HCT116 (cell line): ENCODE measurements around the gene DCLRE1C. TPM values are rescaled to one million over a fixed set of nuclear protein-coding genes. Genes with fewer than 3 reads are reported as not detected.
A peak's percentile ranks its signal among the peaks of the same experiment; 100 is the strongest.

Source experiments
- ATAC-seq: fragments of 200-7000 bp; cut with Tn5 transposase; 2 replicates; pipeline ENCODE4 v1.9.1; 2020; ENCODE audit warnings: mild to moderate bottlenecking, moderate library complexity
- BruUV-seq: library from RNA; stranded (reverse); fragments of 400-500 nt; replicated peaks from 2 replicates; lab custom pipeline; 2021; lab: Mats Ljungman, UMichigan
- CTCF ChIA-PET: fragments of 300-600 bp; sonication (Branson Sonifier 250); formaldehyde crosslinking; loops from one replicate; lab custom pipeline; 2021; ENCODE audit warnings: antibody characterized with exemption; lab: Charles Lee
- POLR2A ChIA-PET: fragments of 300-600, 350-600 bp; sonication (Branson Sonifier 250); formaldehyde crosslinking; loops from one replicate; lab custom pipeline; 2021; ENCODE audit warnings: antibody characterized with exemption; lab: Charles Lee
- RAD21 ChIA-PET, 2 experiments: fragments of 300-600 bp; sonication (Branson Sonifier 250); formaldehyde crosslinking; loops; one replicate each; lab custom pipeline; 2023; ENCODE audit warnings: low total read pairs in 2 of 2; ENCODE audit not compliant: uncharacterized antibody in 2 of 2, unreplicated experiment in 2 of 2, low non-redundant PET in 1 of 2; lab: Charles Lee
- DNase-seq: peaks from one replicate; pipeline ENCODE4 v3.0.0-alpha.2; 2010; ENCODE audit warnings: low read depth, low spot score
- H2AFZ ChIP-seq: fragments of 200-600 bp; shearing (Covaris generic), sonication (generic); 2 replicates; pipeline ENCODE4 v1.6.1; 2017; ENCODE audit warnings: low read depth, mixed run types, mixed read lengths, antibody characterized with exemption, low read length; ENCODE audit not compliant: poor library complexity, severe bottlenecking
- H3K27ac ChIP-seq: 2 replicates; pipeline ENCODE4 v1.5.1; 2012; ENCODE audit warnings: low read depth, low read length
- H3K27me3 ChIP-seq: fragments of 200-600 bp; sonication (generic); 2 replicates; pipeline ENCODE4 v1.6.1; 2016; ENCODE audit warnings: mixed run types, low read length, mixed read lengths; ENCODE audit not compliant: insufficient read depth
- H3K36me3 ChIP-seq, 2 experiments: fragments of 200-500 bp in 1 of 2; fragments of 200-600 bp in 1 of 2; sonication (Bioruptor generic) in 1 of 2; sonication (generic) in 1 of 2; 2 replicates each; pipeline versions ENCODE4 v1.5.1 to v1.6.1; 2014 to 2016; ENCODE audit warnings: low read length in 2 of 2, inconsistent platforms in 1 of 2, mixed read lengths in 1 of 2, mixed run types in 1 of 2; ENCODE audit not compliant: insufficient read depth in 2 of 2, control insufficient read depth in 1 of 2
- H3K4me1 ChIP-seq, 2 experiments: fragments of 200-600 bp in 1 of 2; sonication (generic) in 1 of 2; 2 replicates each; pipeline versions ENCODE4 v1.5.1 to v1.6.1; 2012 to 2017; ENCODE audit warnings: low read length in 2 of 2, inconsistent platforms in 1 of 2, mild to moderate bottlenecking in 1 of 2, mixed read lengths in 1 of 2, mixed run types in 1 of 2, moderate library complexity in 1 of 2; ENCODE audit not compliant: insufficient read depth in 2 of 2, control insufficient read depth in 1 of 2
- H3K4me2 ChIP-seq: fragments of 200-600 bp; sonication (generic); 2 replicates; pipeline ENCODE4 v1.6.1; 2017; ENCODE audit warnings: mixed run types, low read length, mixed read lengths
- H3K4me3 ChIP-seq, 2 experiments: fragments of 200-600 bp in 1 of 2; sonication (generic) in 1 of 2; replicated peaks in 1 of 2; 2 replicates each; pipeline ENCODE4 v1.5.1; 2011 to 2016; ENCODE audit warnings: low read length in 2 of 2, control low read depth in 1 of 2, low read depth in 1 of 2, mild to moderate bottlenecking in 1 of 2, mixed read lengths in 1 of 2, mixed run types in 1 of 2
- H3K79me2 ChIP-seq: fragments of 200-600 bp; sonication (generic); 2 replicates; pipeline ENCODE4 v1.6.1; 2017; ENCODE audit warnings: mild to moderate bottlenecking, mixed run types, low read length, moderate library complexity, mixed read lengths; ENCODE audit not compliant: insufficient read depth
- H3K9ac ChIP-seq: fragments of 200-600 bp; sonication (generic); 2 replicates; pipeline ENCODE4 v1.6.1; 2016; ENCODE audit warnings: low read length, mixed read lengths
- H3K9me2 ChIP-seq: fragments of 200-600 bp; sonication (generic), shearing (Covaris generic); 2 replicates; pipeline ENCODE4 v1.6.1; 2017; ENCODE audit warnings: mixed run types, mild to moderate bottlenecking, moderate library complexity; ENCODE audit not compliant: insufficient read depth
- H3K9me3 ChIP-seq, 2 experiments: fragments of 200-500 bp in 1 of 2; fragments of 200-600 bp in 1 of 2; sonication (Bioruptor generic) in 1 of 2; sonication (generic) in 1 of 2; 2 replicates each; pipeline ENCODE4 v1.6.1; 2014 to 2017; ENCODE audit warnings: low read length in 2 of 2, mixed read lengths in 2 of 2, inconsistent platforms in 1 of 2, low read depth in 1 of 2, mild to moderate bottlenecking in 1 of 2, mixed run types in 1 of 2, moderate library complexity in 1 of 2; ENCODE audit not compliant: control insufficient read depth in 1 of 2, insufficient read depth in 1 of 2
- H4K20me1 ChIP-seq: fragments of 200-600 bp; sonication (generic), shearing (Covaris generic); 2 replicates; pipeline ENCODE4 v1.6.1; 2017; ENCODE audit warnings: mixed run types, mild to moderate bottlenecking, moderate library complexity; ENCODE audit not compliant: insufficient read depth
- ELF1 ChIP-seq: IDR thresholded peaks from 2 replicates; pipeline ENCODE4 v1.6.1; 2012; ENCODE audit warnings: low read depth, borderline replicate concordance
- EZH2 ChIP-seq: fragments of 200-600 bp; sonication (generic); IDR thresholded peaks from 2 replicates; pipeline ENCODE4 v1.6.1; 2017; ENCODE audit warnings: antibody characterized with exemption, mixed run types
- EZH2phosphoT487 ChIP-seq: fragments of 200-600 bp; IDR thresholded peaks from 2 replicates; pipeline ENCODE4 v1.6.1; 2018; ENCODE audit warnings: antibody characterized with exemption, borderline replicate concordance
- SP1 ChIP-seq: IDR thresholded peaks from 2 replicates; pipeline ENCODE4 v1.6.1; 2012; ENCODE audit warnings: low read depth
- TCF7L2 ChIP-seq: IDR thresholded peaks from 2 replicates; pipeline ENCODE4 v1.7.0; 2011; ENCODE audit warnings: borderline replicate concordance, inconsistent platforms; ENCODE audit not compliant: insufficient read depth, insufficient read length; ENCODE audit errors: extremely low read depth
- ZFX ChIP-seq: fragments of 450-650 bp; IDR thresholded peaks from 2 replicates; pipeline ENCODE4 v1.6.1; 2017
- ZNF274 ChIP-seq: fragments of 200-500 bp; sonication (Bioruptor generic); IDR thresholded peaks from 2 replicates; pipeline ENCODE4 v1.6.1; 2014; ENCODE audit warnings: mild to moderate bottlenecking, low read depth, low read length, inconsistent platforms
- intact Hi-C: fragments of 100-400 bp; cut with micrococcal nuclease; formaldehyde crosslinking; loops from 2 replicates; pipeline ENCODE4 v1.10.0; 2022
- total RNA-seq: library from RNA; stranded (reverse); gene quantifications from one replicate; pipeline ENCODE4 v1.2.1, GENCODE V29; 2021; ENCODE audit not compliant: unreplicated experiment
- TF ChIP-seq, protein P1 (sequence below): IDR thresholded peaks from 2 replicates; pipeline ENCODE4 v1.6.1; 2012
- TF ChIP-seq, protein P2 (sequence below), 3 experiments: fragments of 200-600 bp in 1 of 3; sonication (generic) in 1 of 3; IDR thresholded peaks in 2 of 3; conservative IDR thresholded peaks in 1 of 3; 2 replicates each; pipeline ENCODE4 v1.5.1; 2012 to 2017; ENCODE audit warnings: low read depth in 2 of 3, low read length in 2 of 3, antibody characterized with exemption in 1 of 3, borderline replicate concordance in 1 of 3, control low read depth in 1 of 3, mild to moderate bottlenecking in 1 of 3, mixed read lengths in 1 of 3, mixed run types in 1 of 3, moderate library complexity in 1 of 3; ENCODE audit not compliant: insufficient read depth in 1 of 3
- TF ChIP-seq, protein P3 (sequence below): IDR thresholded peaks from 2 replicates; pipeline ENCODE4 v1.6.1; 2012

The DCLRE1C gene
- total RNA-seq, 1 experiment from 2014 or later, result 14.5 TPM

DNA sequence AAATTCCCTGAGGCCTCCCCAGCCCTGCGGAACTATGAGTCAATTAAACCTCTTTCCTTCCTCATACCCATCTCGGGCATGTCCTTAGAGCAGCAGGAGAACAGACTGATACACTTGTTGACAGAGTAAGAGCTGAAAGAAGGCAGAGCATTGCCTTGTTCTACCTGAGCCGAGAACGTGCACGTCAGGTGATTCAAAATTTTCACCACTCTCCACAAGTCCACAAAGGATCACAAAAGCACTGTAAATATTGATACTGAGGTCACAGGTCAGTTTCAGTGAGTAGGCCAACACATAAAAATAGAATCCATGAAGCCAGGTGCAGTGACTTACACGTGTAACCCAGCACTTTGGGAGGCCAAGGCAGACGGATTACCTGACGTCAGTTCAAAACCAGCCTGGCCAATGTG lies 27.8 kb downstream of the DCLRE1C start:
- ATAC-seq (no peak), DNase-seq (no peak)
- BruUV-seq, result no TSS peak
- no peaks in the 10 kb centered on the region for H4K20me1 ChIP-seq
- no peaks in the 10 kb centered on the region for H3K9me2 ChIP-seq
- H3K79me2 ChIP-seq, result no peaks in the 10 kb centered on the region
- RAD21 ChIA-PET, result no interaction called here
- H3K4me1 ChIP-seq, result no peaks in the 10 kb centered on the region; a peak in 1 of 4 replicates
- CTCF ChIA-PET, result no interaction called here
- no peak overlapping the region for H2AFZ ChIP-seq
- POLR2A ChIA-PET, result no interaction called here
- H3K9ac ChIP-seq, result no peak overlapping the region
- H3K4me2 ChIP-seq, result no peak overlapping the region
- H3K27me3 ChIP-seq, result no peaks in the 10 kb centered on the region
- H3K4me3 ChIP-seq, result no peak overlapping the region
- TF ChIP-seq EZH2 (no peak), ZFX (no peak)
- intact Hi-C loops, result no loop called here
- H3K9me3 ChIP-seq, result no peaks in the 10 kb centered on the region
- peaks cover 26 to 43% of the 10 kb centered on the region in 2 experiments for H3K36me3 ChIP-seq
- no peak overlapping the region for H3K27ac ChIP-seq

DNA sequence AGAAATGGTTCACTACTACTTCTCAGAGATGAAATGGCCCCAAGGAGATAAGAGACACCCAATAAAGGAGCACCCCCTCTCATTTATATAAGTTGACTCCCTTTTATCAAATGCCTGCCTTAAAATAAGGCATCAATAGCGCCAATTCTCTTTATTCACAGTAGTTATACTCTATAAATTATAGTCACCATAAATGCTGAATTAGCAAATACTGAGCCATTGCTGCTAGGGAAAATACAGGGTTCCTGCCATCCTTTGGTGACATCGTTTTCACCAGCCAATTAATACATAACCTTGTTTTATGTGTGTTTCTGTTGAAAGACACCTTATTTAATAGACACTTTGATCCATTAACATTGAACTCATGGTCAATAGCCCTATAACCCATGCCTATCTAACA lies 28.6 kb downstream of the DCLRE1C start:
- POLR2A ChIA-PET, result no interaction called here
- H3K27me3 ChIP-seq, result no peaks in the 10 kb centered on the region
- ATAC-seq (no peak), DNase-seq (no peak)
- no peaks in the 10 kb centered on the region for H3K9me2 ChIP-seq
- H3K36me3 ChIP-seq, result peaks cover 24 to 46% of the 10 kb centered on the region in 2 experiments
- H2AFZ ChIP-seq, result no peak overlapping the region
- H3K4me2 ChIP-seq, result no peak overlapping the region
- BruUV-seq, result TSS peak; percentile 17
- H4K20me1 ChIP-seq, result no peaks in the 10 kb centered on the region
- H3K9ac ChIP-seq, result no peak overlapping the region
- intact Hi-C loops, result no loop called here
- H3K27ac ChIP-seq, result no peak overlapping the region
- no peak overlapping the region for H3K4me3 ChIP-seq
- TF ChIP-seq ZNF274 (no peak), TCF7L2 (no peak), EZH2 (no peak), SP1 (no peak), ELF1 (no peak), EZH2phosphoT487 (no peak)
- TF ChIP-seq, protein P1, sequence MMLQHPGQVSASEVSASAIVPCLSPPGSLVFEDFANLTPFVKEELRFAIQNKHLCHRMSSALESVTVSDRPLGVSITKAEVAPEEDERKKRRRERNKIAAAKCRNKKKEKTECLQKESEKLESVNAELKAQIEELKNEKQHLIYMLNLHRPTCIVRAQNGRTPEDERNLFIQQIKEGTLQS, result no peak
- TF ChIP-seq, protein P2, sequence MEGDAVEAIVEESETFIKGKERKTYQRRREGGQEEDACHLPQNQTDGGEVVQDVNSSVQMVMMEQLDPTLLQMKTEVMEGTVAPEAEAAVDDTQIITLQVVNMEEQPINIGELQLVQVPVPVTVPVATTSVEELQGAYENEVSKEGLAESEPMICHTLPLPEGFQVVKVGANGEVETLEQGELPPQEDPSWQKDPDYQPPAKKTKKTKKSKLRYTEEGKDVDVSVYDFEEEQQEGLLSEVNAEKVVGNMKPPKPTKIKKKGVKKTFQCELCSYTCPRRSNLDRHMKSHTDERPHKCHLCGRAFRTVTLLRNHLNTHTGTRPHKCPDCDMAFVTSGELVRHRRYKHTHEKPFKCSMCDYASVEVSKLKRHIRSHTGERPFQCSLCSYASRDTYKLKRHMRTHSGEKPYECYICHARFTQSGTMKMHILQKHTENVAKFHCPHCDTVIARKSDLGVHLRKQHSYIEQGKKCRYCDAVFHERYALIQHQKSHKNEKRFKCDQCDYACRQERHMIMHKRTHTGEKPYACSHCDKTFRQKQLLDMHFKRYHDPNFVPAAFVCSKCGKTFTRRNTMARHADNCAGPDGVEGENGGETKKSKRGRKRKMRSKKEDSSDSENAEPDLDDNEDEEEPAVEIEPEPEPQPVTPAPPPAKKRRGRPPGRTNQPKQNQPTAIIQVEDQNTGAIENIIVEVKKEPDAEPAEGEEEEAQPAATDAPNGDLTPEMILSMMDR (IDR thresholded peaks at IDR 0.05 in 2 of 3, conservative IDR thresholded peaks at IDR 0.05 in 1 of 3; ENCODE audit: borderline replicate concordance in 1 of 3, insufficient read depth in 1 of 3, low read depth in 2 of 3, low read length in 2 of 3), result no peak
- TF ChIP-seq, protein P3, sequence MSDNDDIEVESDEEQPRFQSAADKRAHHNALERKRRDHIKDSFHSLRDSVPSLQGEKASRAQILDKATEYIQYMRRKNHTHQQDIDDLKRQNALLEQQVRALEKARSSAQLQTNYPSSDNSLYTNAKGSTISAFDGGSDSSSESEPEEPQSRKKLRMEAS, result no peak
- no peaks in the 10 kb centered on the region for H3K9me3 ChIP-seq
- no peaks in the 10 kb centered on the region for H3K79me2 ChIP-seq
- H3K4me1 ChIP-seq, result no peaks in the 10 kb centered on the region; a peak in 1 of 4 replicates
- RAD21 ChIA-PET, result no interaction called here
- CTCF ChIA-PET, result no interaction called here
